ENCODE data around the gene PEX26. TPM values are rescaled to one million over a fixed set of nuclear protein-coding genes. Genes with fewer than 3 reads are reported as not detected.
"Not testable (repeated sequence)": the region's sequence is repeated elsewhere in the genome, so short reads cannot be mapped to it uniquely, and the experiment has no call there.

Gene PEX26
- total RNA-seq, 2 experiments from 2014 or later, result 56.3 to 56.8 TPM

- no peak for DNase-seq
- ChIA-PET POLR2A (no interaction called here), CTCF (interaction anchor here (3.0 kb wide), 1 partner anchor 31 kb away, joined by 7 read pairs; no protein-coding TSS in a partner anchor)
- Mint-ChIP-seq H3K4me3 (no peak overlapping the region), H3K27me3 (peaks cover 5% of the 10 kb centered on the region), H3K27ac (no peak overlapping the region), H3K9me3 (no peaks in the 10 kb centered on the region), H3K36me3 (no peaks in the 10 kb centered on the region), H3K4me1 (ENCODE audit: low read depth) (no peaks in the 10 kb centered on the region)
- intact Hi-C loops (cut with micrococcal nuclease), result no loop called here
These were observed 33.1 kb upstream of the PEX26 start for GRCh38 chr22:18044548-18045271.

GRCh38 chr22:18045794-18046193 lies 32.0 kb upstream of the PEX26 start:
- Mint-ChIP-seq H3K9me3 (no peaks in the 10 kb centered on the region), H3K36me3 (no peaks in the 10 kb centered on the region), H3K4me3 (no peak overlapping the region), H3K27me3 (peaks cover 5% of the 10 kb centered on the region), H3K4me1 (ENCODE audit: low read depth) (no peaks in the 10 kb centered on the region), H3K27ac (no peak overlapping the region)
- intact Hi-C loops (cut with micrococcal nuclease), result no loop called here
- CTCF ChIA-PET, result interaction anchor here (1.3 to 3.0 kb wide), 2 partner anchors 30 to 215 kb away, joined by 3 to 7 read pairs; no protein-coding TSS in a partner anchor
- POLR2A ChIA-PET, result no interaction called here
- no peak for DNase-seq

- POLR2A ChIA-PET, result no interaction called here
- H3K4me1 Mint-ChIP-seq (ENCODE audit: low read depth), result no peaks in the 10 kb centered on the region
- CTCF ChIA-PET, result interaction anchor here (1.1 kb wide), 1 partner anchor 28 kb away, joined by 3 read pairs; no protein-coding TSS in a partner anchor
- no peaks in the 10 kb centered on the region for H3K36me3 Mint-ChIP-seq
- H3K27me3 Mint-ChIP-seq, result peaks cover 5% of the 10 kb centered on the region
- intact Hi-C loops (cut with micrococcal nuclease), result no loop called here
- H3K27ac Mint-ChIP-seq, result no peak overlapping the region
- no peaks in the 10 kb centered on the region for H3K9me3 Mint-ChIP-seq
- no peak for DNase-seq
- H3K4me3 Mint-ChIP-seq, result no peak overlapping the region
These were observed 29.7 kb upstream of the PEX26 start for GRCh38 chr22:18048041-18048440.

- no peak overlapping the region for H3K27ac Mint-ChIP-seq
- intact Hi-C loops (cut with micrococcal nuclease), result no loop called here
- POLR2A ChIA-PET, result no interaction called here
- H3K4me3 Mint-ChIP-seq, result no peak overlapping the region
- no peaks in the 10 kb centered on the region for H3K9me3 Mint-ChIP-seq
- peaks cover 5% of the 10 kb centered on the region for H3K27me3 Mint-ChIP-seq
- CTCF ChIA-PET, result interaction anchor here (1.1 kb wide), 1 partner anchor 27 kb away, joined by 3 read pairs; no protein-coding TSS in a partner anchor
- no peak for DNase-seq
- H3K36me3 Mint-ChIP-seq, result no peaks in the 10 kb centered on the region
- no peaks in the 10 kb centered on the region for H3K4me1 Mint-ChIP-seq (ENCODE audit: low read depth)
These were observed 29.3 kb upstream of the PEX26 start for GRCh38 chr22:18048441-18048898.

- Mint-ChIP-seq H3K27ac (no peak overlapping the region), H3K4me1 (ENCODE audit: low read depth) (no peaks in the 10 kb centered on the region), H3K4me3 (no peak overlapping the region), H3K36me3 (no peaks in the 10 kb centered on the region), H3K27me3 (peaks cover 5% of the 10 kb centered on the region), H3K9me3 (no peaks in the 10 kb centered on the region)
- DNase-seq, result no peak
- intact Hi-C loops (cut with micrococcal nuclease), result no loop called here
- ChIA-PET POLR2A (no interaction called here), CTCF (no interaction called here)
These were observed 27.7 kb upstream of the PEX26 start for GRCh38 chr22:18050065-18050464.

- H3K27ac Mint-ChIP-seq; CTCF ChIA-PET; H3K4me3 Mint-ChIP-seq; H3K36me3 Mint-ChIP-seq; H3K9me3 Mint-ChIP-seq; DNase-seq; H3K4me1 Mint-ChIP-seq (ENCODE audit: low read depth); H3K27me3 Mint-ChIP-seq; intact Hi-C loops (cut with micrococcal nuclease): not testable (repeated sequence)
- POLR2A ChIA-PET, result interaction anchor here (0.6 kb wide), 1 partner anchor 284 kb away, joined by 3 read pairs; no protein-coding TSS in a partner anchor
These were observed 26.7 kb upstream of the PEX26 start for GRCh38 chr22:18051113-18051512.

- H3K27me3 Mint-ChIP-seq; H3K9me3 Mint-ChIP-seq; DNase-seq; POLR2A ChIA-PET; H3K36me3 Mint-ChIP-seq; H3K4me1 Mint-ChIP-seq (ENCODE audit: low read depth); H3K4me3 Mint-ChIP-seq; intact Hi-C loops (cut with micrococcal nuclease); CTCF ChIA-PET; H3K27ac Mint-ChIP-seq: not testable (repeated sequence)
These were observed 24.4 kb upstream of the PEX26 start for GRCh38 chr22:18053216-18053946.

- H3K9me3 Mint-ChIP-seq, result no peaks in the 10 kb centered on the region
- H3K4me3 Mint-ChIP-seq, result no peak overlapping the region
- no peak for DNase-seq
- no peak overlapping the region for H3K27ac Mint-ChIP-seq
- intact Hi-C loops (cut with micrococcal nuclease), result no loop called here
- H3K36me3 Mint-ChIP-seq, result no peaks in the 10 kb centered on the region
- H3K27me3 Mint-ChIP-seq, result peaks cover 3% of the 10 kb centered on the region
- POLR2A ChIA-PET, result no interaction called here
- CTCF ChIA-PET, result interaction anchor here (0.6 kb wide), 1 partner anchor 312 kb away, joined by 3 read pairs; no protein-coding TSS in a partner anchor
- peaks cover 4% of the 10 kb centered on the region for H3K4me1 Mint-ChIP-seq (ENCODE audit: low read depth)
These were observed 22.1 kb upstream of the PEX26 start for GRCh38 chr22:18055619-18056160.

- no peak overlapping the region for H3K27ac Mint-ChIP-seq
- H3K4me1 Mint-ChIP-seq (ENCODE audit: low read depth), result peaks cover 4% of the 10 kb centered on the region
- CTCF ChIA-PET, result no interaction called here
- no peaks in the 10 kb centered on the region for H3K36me3 Mint-ChIP-seq
- H3K9me3 Mint-ChIP-seq, result no peaks in the 10 kb centered on the region
- H3K4me3 Mint-ChIP-seq, result no peak overlapping the region
- intact Hi-C loops (cut with micrococcal nuclease), result no loop called here
- POLR2A ChIA-PET, result no interaction called here
- DNase-seq, result no peak
- H3K27me3 Mint-ChIP-seq, result peaks cover 4% of the 10 kb centered on the region
These were observed 21.6 kb upstream of the PEX26 start for GRCh38 chr22:18056161-18056666.

GRCh38 chr22:18056807-18057474 lies 20.8 kb upstream of the PEX26 start:
- Mint-ChIP-seq H3K4me3 (no peak overlapping the region), H3K4me1 (ENCODE audit: low read depth) (peaks cover 4% of the 10 kb centered on the region), H3K27ac (no peak overlapping the region), H3K36me3 (no peaks in the 10 kb centered on the region), H3K27me3 (peaks cover 6% of the 10 kb centered on the region), H3K9me3 (no peaks in the 10 kb centered on the region)
- DNase-seq, result no peak
- intact Hi-C loops (cut with micrococcal nuclease), result no loop called here
- CTCF ChIA-PET, result no interaction called here
- POLR2A ChIA-PET, result no interaction called here

GRCh38 chr22:18057568-18058209 lies 20.1 kb upstream of the PEX26 start:
- Mint-ChIP-seq H3K4me3 (no peak overlapping the region), H3K27me3 (peaks cover 6% of the 10 kb centered on the region), H3K4me1 (ENCODE audit: low read depth) (peaks cover 4% of the 10 kb centered on the region), H3K27ac (no peak overlapping the region), H3K9me3 (no peaks in the 10 kb centered on the region), H3K36me3 (no peaks in the 10 kb centered on the region)
- no peak for DNase-seq
- ChIA-PET CTCF (interaction anchor here (1.0 to 2.2 kb wide), 2 partner anchors 19 to 315 kb away, joined by 3 to 6 read pairs; no protein-coding TSS in a partner anchor), POLR2A (no interaction called here)
- intact Hi-C loops (cut with micrococcal nuclease), result no loop called here

Data from activated CD4-positive, alpha-beta memory T cell treated with anti-CD3 and anti-CD28 coated beads for 36 hours (primary cell).